Breast epithelium (tissue), 3 donors: ENCODE results near the gene TMEM243.

ENCODE experiments used
- POLR2A ChIP-seq: fragments of 450-650 bp; IDR thresholded peaks from one replicate; pipeline ENCODE4 v1.6.1; 2016; ENCODE audit warnings: antibody characterized with exemption, mild to moderate bottlenecking, moderate library complexity
- TF ChIP-seq, protein P1 (sequence below), 3 donors: fragments of 450-650 bp; IDR thresholded peaks; one replicate each; pipeline ENCODE4 v1.5.1; 2016 to 2017; ENCODE audit warnings: antibody characterized with exemption in 3 of 3, mild to moderate bottlenecking in 3 of 3, moderate library complexity in 3 of 3

GRCh38 chr7:87179180-87179579, 40.4 kb downstream of the TMEM243 start:
- TF ChIP-seq, protein P1, sequence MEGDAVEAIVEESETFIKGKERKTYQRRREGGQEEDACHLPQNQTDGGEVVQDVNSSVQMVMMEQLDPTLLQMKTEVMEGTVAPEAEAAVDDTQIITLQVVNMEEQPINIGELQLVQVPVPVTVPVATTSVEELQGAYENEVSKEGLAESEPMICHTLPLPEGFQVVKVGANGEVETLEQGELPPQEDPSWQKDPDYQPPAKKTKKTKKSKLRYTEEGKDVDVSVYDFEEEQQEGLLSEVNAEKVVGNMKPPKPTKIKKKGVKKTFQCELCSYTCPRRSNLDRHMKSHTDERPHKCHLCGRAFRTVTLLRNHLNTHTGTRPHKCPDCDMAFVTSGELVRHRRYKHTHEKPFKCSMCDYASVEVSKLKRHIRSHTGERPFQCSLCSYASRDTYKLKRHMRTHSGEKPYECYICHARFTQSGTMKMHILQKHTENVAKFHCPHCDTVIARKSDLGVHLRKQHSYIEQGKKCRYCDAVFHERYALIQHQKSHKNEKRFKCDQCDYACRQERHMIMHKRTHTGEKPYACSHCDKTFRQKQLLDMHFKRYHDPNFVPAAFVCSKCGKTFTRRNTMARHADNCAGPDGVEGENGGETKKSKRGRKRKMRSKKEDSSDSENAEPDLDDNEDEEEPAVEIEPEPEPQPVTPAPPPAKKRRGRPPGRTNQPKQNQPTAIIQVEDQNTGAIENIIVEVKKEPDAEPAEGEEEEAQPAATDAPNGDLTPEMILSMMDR (IDR thresholded peaks at IDR 0.05): no peak
- no peak for TF ChIP-seq POLR2A
